Islet of Langerhans (tissue), 1 donor: ENCODE results near the gene TRUB2.

Experiments
- FAIRE-seq: peaks from one replicate; lab custom pipeline; 2011; peaks lifted over from hg19 to GRCh38; lab: Jason Lieb, UNC

TRUB2 gene

DNA sequence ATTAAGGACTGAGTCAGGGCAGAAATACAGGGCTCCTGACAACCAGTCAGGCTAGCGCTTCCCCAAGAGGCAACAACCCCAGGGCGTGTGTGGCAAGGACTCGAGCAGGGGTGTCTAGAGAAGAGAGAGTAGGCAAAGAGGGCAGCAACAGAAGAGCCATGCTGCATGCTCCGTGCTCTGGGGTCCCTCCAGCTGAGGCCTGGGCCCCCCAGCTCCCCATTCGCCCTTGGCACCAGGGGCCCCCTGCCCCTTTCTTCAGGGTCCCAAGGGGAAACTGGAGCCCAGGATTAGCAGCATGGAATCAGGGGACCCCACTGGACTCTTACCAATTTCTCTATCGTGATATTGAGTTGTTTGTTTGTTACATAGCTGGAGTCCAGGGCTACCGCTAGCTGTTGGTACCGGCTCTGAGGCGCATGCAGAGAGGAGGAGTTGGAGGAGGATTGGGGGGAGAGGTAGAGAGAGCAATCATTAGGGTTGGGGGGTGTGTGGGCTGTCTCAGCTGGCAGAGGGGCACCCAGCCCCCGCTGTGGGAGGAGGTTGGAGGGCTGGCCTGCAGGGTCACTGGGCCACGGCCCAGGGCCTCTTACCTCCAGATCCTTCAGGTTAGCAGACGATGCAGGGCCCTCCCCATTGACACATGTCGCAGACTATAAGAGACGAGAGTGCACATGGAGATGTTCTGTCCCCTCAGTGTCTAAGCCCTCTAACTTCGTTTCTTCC is 55.2 kb downstream of the TRUB2 start:
- no peak for FAIRE-seq

DNA sequence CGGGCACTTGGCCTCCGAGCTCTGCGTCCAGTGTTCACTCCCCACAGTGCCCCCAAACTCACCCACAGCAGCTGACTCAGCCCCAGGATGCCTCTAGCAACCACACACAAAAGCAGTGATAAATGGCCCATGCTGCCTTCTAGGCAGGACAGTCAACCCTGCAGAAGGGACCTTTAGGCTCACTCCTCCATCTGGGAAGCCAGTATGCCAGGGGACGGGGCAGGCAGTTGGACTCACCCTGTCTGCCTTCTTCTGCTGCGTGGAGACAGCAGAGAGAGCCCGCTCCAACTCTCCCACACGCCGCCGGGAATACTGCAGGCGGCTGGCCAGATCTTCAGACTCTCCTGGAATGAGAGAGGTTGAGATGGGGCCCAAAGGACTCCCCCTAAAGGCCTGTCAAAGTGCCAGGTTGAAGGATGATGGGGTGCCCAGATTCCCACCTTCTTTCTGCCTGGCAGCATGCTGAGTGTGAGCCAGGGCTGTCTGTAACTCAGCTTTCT is 56.8 kb downstream of the TRUB2 start:
- no peak for FAIRE-seq

DNA sequence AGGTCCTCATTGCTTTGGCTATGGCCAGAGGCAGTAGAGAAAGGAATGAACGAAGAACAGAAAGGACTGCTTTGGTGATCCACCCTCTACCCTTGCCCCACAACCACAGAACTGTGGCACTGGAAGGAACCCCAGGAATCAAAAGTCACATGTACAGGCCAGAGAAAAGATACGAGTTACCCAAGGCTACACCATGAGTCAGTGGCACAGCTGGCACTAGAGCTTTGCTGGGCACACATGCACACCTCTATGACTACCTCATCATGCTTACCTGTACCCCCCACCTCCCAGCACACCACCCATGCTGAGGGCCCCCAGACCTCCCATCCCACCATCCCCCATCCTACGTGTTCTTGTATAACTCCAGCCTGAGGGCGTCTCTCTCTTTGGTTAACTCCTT is 59.6 kb downstream of the TRUB2 start:
- no peak for FAIRE-seq

DNA sequence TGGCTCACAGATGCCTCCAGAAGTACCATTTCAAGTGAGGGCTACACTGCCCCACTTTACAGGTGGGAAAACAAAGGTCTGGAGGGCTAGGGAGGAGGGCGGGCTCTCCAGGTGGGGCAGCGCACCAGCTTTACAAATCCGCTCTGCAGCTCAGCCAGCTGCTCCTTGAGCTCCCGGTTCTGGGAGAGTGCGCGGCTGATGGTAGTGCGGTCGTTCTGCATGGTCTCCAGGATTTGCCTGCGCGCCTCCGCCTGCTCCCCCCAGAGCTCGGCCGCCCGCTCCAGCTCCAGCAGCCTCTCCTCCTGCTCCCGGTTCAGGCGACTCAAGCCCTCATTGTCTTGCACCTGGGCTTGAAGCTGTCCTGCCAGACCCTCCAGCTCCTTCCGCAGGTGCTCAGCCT is 61.9 kb downstream of the TRUB2 start:
- no peak for FAIRE-seq

DNA sequence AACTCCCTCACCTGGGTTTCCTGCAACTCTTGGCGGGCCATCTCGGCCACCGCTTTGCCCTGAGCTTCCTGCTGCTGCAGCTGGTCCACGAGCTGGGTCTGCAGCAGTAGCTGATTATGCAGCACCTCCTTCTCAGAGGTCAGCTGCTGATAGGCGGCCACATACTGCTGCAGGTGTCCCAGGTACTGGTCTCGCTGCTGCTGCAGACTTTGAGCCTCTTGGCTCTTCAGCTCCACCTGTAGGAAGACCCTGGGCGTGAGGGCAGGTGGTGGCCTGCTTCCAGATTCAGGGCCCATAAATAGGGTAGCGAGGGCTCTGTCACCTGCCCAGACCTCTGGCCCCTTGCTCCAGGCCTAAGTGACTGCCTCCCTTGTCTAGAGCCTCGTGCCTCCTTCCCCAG is 63.1 kb downstream of the TRUB2 start:
- no peak for FAIRE-seq

DNA sequence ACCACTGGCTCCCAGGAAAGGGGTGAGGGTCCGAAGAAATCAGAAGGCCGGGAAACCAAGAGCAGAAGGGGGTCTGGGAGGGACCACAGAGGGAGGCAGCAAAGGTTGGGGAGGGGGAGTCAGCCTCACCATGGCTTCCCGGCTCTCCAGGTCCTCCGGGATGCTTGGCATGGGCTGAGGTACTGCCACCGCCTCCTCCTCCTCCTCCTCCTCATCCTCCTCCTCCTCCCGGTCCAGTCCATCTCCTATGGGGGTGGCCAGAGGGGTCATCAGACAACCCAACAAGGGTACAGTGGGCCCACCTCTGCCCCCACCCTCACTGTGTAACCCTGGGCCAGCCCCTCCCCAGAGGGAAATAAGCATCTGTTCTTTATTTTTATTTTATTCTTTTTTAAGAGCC is 63.9 kb downstream of the TRUB2 start:
- no peak for FAIRE-seq

DNA sequence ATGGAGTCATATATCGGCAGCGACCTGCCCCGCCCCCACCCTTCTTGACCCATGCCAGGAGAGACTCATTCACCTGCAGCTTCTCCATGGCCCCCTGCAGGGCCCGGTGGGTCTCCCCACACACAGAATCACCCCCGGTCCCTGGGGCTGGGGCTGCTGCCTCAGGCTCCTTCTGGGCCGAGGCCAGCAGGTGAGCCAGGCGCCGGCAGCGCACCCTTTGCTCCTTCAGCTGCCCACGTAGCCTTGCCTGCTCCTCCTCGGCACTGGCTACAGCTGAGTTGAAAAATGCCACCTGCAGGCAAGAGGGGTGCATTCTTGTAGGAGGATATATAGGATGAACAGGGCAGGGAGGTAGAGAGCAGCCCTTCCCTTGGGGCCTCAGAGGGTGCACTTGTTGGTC is 64.3 kb downstream of the TRUB2 start:
- no peak for FAIRE-seq

DNA sequence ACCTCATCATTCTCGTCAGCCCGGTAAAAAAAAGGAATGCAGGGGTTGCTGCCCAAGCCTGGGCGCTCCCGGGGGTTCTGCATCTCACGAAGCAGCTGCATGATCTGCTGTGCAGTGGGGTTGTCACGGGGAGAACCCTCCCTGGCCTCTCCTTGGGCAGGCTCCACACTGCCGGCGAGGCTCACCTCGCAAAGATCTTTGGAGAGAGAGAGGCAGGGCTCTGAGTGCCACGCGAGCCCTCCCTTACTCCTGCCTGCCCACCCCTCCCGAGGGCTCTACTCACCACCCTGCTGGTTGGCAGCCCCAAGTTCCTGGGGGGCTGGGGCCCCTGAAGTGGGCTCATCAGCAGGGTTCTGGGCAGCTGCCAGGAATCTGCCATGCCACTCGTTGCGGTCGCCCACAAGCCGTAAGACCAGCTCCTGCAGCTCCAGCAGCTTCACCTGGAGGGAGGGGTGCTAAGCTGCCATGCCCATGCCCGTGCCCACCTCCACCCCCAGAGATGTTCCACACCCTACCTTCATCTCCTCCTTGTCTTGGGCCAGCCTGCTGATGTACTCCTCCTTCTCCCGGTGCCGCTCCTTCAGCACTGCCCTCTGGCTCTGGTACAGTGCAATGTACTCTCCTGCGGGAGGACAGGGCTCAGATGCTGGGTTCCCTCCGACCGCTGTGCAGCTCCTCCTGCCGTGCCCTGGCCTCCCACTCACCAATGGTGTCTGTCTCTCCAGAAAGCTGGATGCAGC is 65.0 kb downstream of the TRUB2 start:
- no peak for FAIRE-seq
